K562 (cell line): Measurements from ENCODE around the gene HS3ST3A1. TPM values are rescaled to one million over a fixed set of nuclear protein-coding genes. Genes with fewer than 3 reads are reported as not detected.

Experiments
- ATAC-seq: fragments of 200-7000 bp; cut with Tn5 transposase; 3 replicates; pipeline ENCODE4 v1.9.1; 2020; ENCODE audit warnings: moderate library complexity
- BruUV-seq: library from RNA; stranded (reverse); fragments of 400-500 nt; replicated peaks from 2 replicates; lab custom pipeline; 2021; lab: Mats Ljungman, UMichigan
- CTCF ChIA-PET: fragments of 300-600 bp; formaldehyde crosslinking; extraction: SDS; loops from one replicate; lab custom pipeline; 2021; ENCODE audit warnings: low intra/inter-chr PET ratio; lab: Yijun Ruan, JAX
- POLR2A ChIA-PET: fragments of 300-600, 350-650 bp; sonication (Branson Sonifier 250); formaldehyde crosslinking; extraction: SDS; loops from one replicate; lab custom pipeline; 2021; ENCODE audit warnings: antibody characterized with exemption, inconsistent platforms; lab: Yijun Ruan, JAX
- DNase-seq, 4 experiments: peaks; one replicate each; pipeline versions ENCODE4 v3.0.0 to v3.0.0-alpha.2; 2011 to 2018; ENCODE audit warnings: low spot score in 3 of 4, mixed read lengths in 3 of 4; ENCODE audit errors: extremely low read depth in 1 of 4
- FAIRE-seq: peaks from 2 replicates; lab custom pipeline; 2011; peaks lifted over from hg19 to GRCh38; lab: Jason Lieb, UNC
- H2AFZ ChIP-seq: 2 replicates; pipeline ENCODE4 v1.6.0; 2011; ENCODE audit warnings: low read depth, low read length, control low read depth, inconsistent platforms
- H3K27ac ChIP-seq: fragments of 200-600 bp; 3 replicates; pipeline ENCODE4 v1.8.0; 2011; ENCODE audit warnings: low read depth, mild to moderate bottlenecking, control low read depth, inconsistent platforms, low read length, moderate library complexity, mixed read lengths; ENCODE audit errors: extremely low read depth
- H3K27me3 ChIP-seq, 2 experiments: fragments of 300-600 bp in 1 of 2; 2 replicates in 1 of 2; 3 replicates in 1 of 2; pipeline versions ENCODE4 v1.6.0 to v1.8.0; 2011; ENCODE audit warnings: inconsistent platforms in 2 of 2, low read length in 2 of 2, mild to moderate bottlenecking in 1 of 2, mixed read lengths in 1 of 2, moderate library complexity in 1 of 2; ENCODE audit not compliant: control insufficient read depth in 2 of 2, insufficient read depth in 2 of 2
- H3K36me3 ChIP-seq: fragments of 300-600 bp; 3 replicates; pipeline ENCODE4 v1.8.0; 2011; ENCODE audit warnings: mild to moderate bottlenecking, low read length, inconsistent platforms; ENCODE audit not compliant: control insufficient read depth, insufficient read depth
- H3K4me1 ChIP-seq, 2 experiments: fragments of 200-600 bp in 1 of 2; replicated peaks in 1 of 2; 2 replicates in 1 of 2; 3 replicates in 1 of 2; pipeline versions ENCODE4 v1.5.1 to v1.8.0; 2011; ENCODE audit warnings: inconsistent platforms in 2 of 2, low read length in 2 of 2, mild to moderate bottlenecking in 1 of 2, mixed read lengths in 1 of 2, moderate library complexity in 1 of 2; ENCODE audit not compliant: control insufficient read depth in 2 of 2, insufficient read depth in 2 of 2
- H3K4me2 ChIP-seq: 2 replicates; pipeline ENCODE4 v1.6.1; 2011; ENCODE audit warnings: low read length, control low read depth, inconsistent platforms, mixed read lengths; ENCODE audit not compliant: insufficient read depth
- H3K4me3 ChIP-seq: fragments of 200-600 bp; sonication (generic), shearing (Covaris generic); 2 replicates; pipeline ENCODE4 v1.5.1; 2016; ENCODE audit warnings: control low read depth, inconsistent platforms
- H3K79me2 ChIP-seq: fragments of 200-600 bp; 3 replicates; pipeline ENCODE4 v1.8.0; 2011; ENCODE audit warnings: low read length, inconsistent platforms; ENCODE audit not compliant: control insufficient read depth, insufficient read depth
- H3K9ac ChIP-seq, 2 experiments: 2 replicates each; pipeline versions ENCODE4 v1.6.0 to v1.6.1; 2011; ENCODE audit warnings: low read depth in 2 of 2, low read length in 2 of 2, control low read depth in 1 of 2, inconsistent platforms in 1 of 2, mild to moderate bottlenecking in 1 of 2, mixed read lengths in 1 of 2; ENCODE audit not compliant: insufficient read depth in 1 of 2
- H3K9me1 ChIP-seq: one replicate; pipeline ENCODE4 v1.6.0; 2011; ENCODE audit warnings: inconsistent platforms, mild to moderate bottlenecking, low read length, moderate library complexity; ENCODE audit not compliant: control insufficient read depth, insufficient read depth
- H3K9me3 ChIP-seq: replicated peaks from 2 replicates; pipeline ENCODE4 v1.5.1; 2011; ENCODE audit warnings: low read depth, low read length, inconsistent platforms; ENCODE audit not compliant: control insufficient read depth, insufficient read depth
- H4K20me1 ChIP-seq: replicated peaks from 2 replicates; pipeline ENCODE4 v1.6.1; 2011; ENCODE audit warnings: low read length, inconsistent platforms, mixed read lengths; ENCODE audit not compliant: control insufficient read depth, insufficient read depth
- CREB1 ChIP-seq, 2 experiments: sonication (generic) in 1 of 2; formaldehyde crosslinking in 1 of 2; IDR thresholded peaks; 2 replicates each; pipeline versions ENCODE4 v1.6.1 to v1.8.0; 2012 to 2022; ENCODE audit warnings: inconsistent platforms in 1 of 2, mild to moderate bottlenecking in 1 of 2, missing genetic modification reagents in 1 of 2, moderate library complexity in 1 of 2
- ETV6 ChIP-seq, 3 experiments: fragments of 150-350 bp in 1 of 3; sonication (generic) in 1 of 3; formaldehyde crosslinking in 1 of 3; IDR thresholded peaks; 2 replicates each; pipeline versions ENCODE4 v1.6.1 to v1.8.0; 2014 to 2022; ENCODE audit warnings: borderline replicate concordance in 2 of 3, low read depth in 2 of 3, antibody characterized with exemption in 1 of 3, low read length in 1 of 3, mild to moderate bottlenecking in 1 of 3, missing genetic modification reagents in 1 of 3
- FUS ChIP-seq: fragments of 200-400 bp; formaldehyde crosslinking; optimal IDR thresholded peaks from 2 replicates; pipeline ENCODE3; 2017; ENCODE audit warnings: low read depth, low read length
- HMGN3 ChIP-seq: IDR thresholded peaks from 2 replicates; pipeline ENCODE4 v1.6.1; 2011; ENCODE audit warnings: borderline replicate concordance, low read depth, mild to moderate bottlenecking, mixed read lengths, low read length; ENCODE audit not compliant: insufficient read length; ENCODE audit errors: extremely low read depth
- MTA1 ChIP-seq: fragments of 450-650 bp; IDR thresholded peaks from 2 replicates; pipeline ENCODE4 v1.6.1; 2017; ENCODE audit warnings: borderline replicate concordance
- NUFIP1 ChIP-seq: fragments of 450-650 bp; IDR thresholded peaks from 2 replicates; pipeline ENCODE4 v1.6.1; 2018; ENCODE audit not compliant: partially characterized antibody
- TOE1 ChIP-seq, 2 experiments: fragments of 450-650 bp in 1 of 2; sonication (generic) in 1 of 2; formaldehyde crosslinking in 1 of 2; IDR thresholded peaks; 2 replicates each; pipeline versions ENCODE4 v1.7.1 to v1.8.0; 2016 to 2022; ENCODE audit warnings: borderline replicate concordance in 2 of 2, mild to moderate bottlenecking in 2 of 2, antibody characterized with exemption in 1 of 2, inconsistent platforms in 1 of 2, low read depth in 1 of 2, missing genetic modification reagents in 1 of 2, moderate library complexity in 1 of 2
- TSC22D4 ChIP-seq: fragments of 450-650 bp; IDR thresholded peaks from 2 replicates; pipeline ENCODE4 v1.6.1; 2016; ENCODE audit warnings: missing genetic modification characterization, missing biosample characterization, control low read depth
- XRCC5 ChIP-seq: fragments of 200-400 bp; formaldehyde crosslinking; IDR thresholded peaks from 2 replicates; pipeline ENCODE4 v1.6.1; 2017; ENCODE audit warnings: low read depth, mild to moderate bottlenecking, low read length
- WGBS: fragments of 100-300 bp; shearing (Covaris generic); methylation state at CpG from one replicate; pipeline ENCODE4 v1.1.6; 2016; ENCODE audit warnings: low coverage, mixed read lengths; ENCODE audit not compliant: insufficient coverage; ENCODE audit errors: missing lambda C conversion rate; 5-methylcytosine and 5-hydroxymethylcytosine counted together
- in situ Hi-C: fragments of 300-500 bp; cut with MboI; formaldehyde crosslinking; loops from 4 replicates; pipeline ENCODE4 v1.15.0; 2018; ENCODE audit warnings: inconsistent platforms, mixed read lengths
- intact Hi-C: fragments of 100-400 bp; cut with micrococcal nuclease; formaldehyde crosslinking; loops from 2 replicates; pipeline ENCODE4 v1.14.2; 2022
- polyA plus RNA-seq, 8 experiments: library from polyadenylated mRNA; depleted of rRNA in 4 of 8; stranded (reverse) in 5 of 8; unstranded in 3 of 8; fragments of >200 nt; fragmentation: Nextera tagmentation in 2 of 8; fragmentation: Illumina TruSeq in 1 of 8; extraction: Ambion mirVana in 2 of 8; extraction: Trizol in 1 of 8; gene quantifications; 2 replicates each; pipeline versions ENCODE4 v1.2.1 to v1.2.3, GENCODE V29; 2011 to 2014; ENCODE audit warnings: inconsistent platforms in 1 of 8, missing spikeins in 1 of 8
- total RNA-seq, 7 experiments: library from RNA; depleted of rRNA in 6 of 7; stranded (reverse); fragments of >200 nt in 6 of 7; fragmentation: Illumina TruSeq in 2 of 7; extraction: Trizol in 2 of 7; gene quantifications; 2 replicates each; pipeline versions ENCODE4 v1.2.1 to v1.2.3, GENCODE V29; 2011 to 2021; ENCODE audit warnings: low replicate concordance in 1 of 7
- TF ChIP-seq, protein P1 (sequence below): sonication (generic); formaldehyde crosslinking; IDR thresholded peaks from 2 replicates; pipeline ENCODE4 v1.8.0; 2022; ENCODE audit warnings: missing genetic modification reagents, mild to moderate bottlenecking, borderline replicate concordance
- TF ChIP-seq, protein P2 (sequence below): fragments of 150-350 bp; conservative IDR thresholded peaks from 2 replicates; pipeline ENCODE4 v1.6.1; 2014; ENCODE audit warnings: low read length
- TF ChIP-seq, protein P3 (sequence below): fragments of 450-650 bp; formaldehyde crosslinking; IDR thresholded peaks from 2 replicates; pipeline ENCODE4 v1.4.0; 2022; ENCODE audit warnings: mild to moderate bottlenecking, moderate library complexity
- TF ChIP-seq, protein P4 (sequence below): fragments of 450-650 bp; IDR thresholded peaks from 2 replicates; pipeline ENCODE4 v1.6.1; 2017; ENCODE audit warnings: antibody characterized with exemption

HS3ST3A1 gene
- total and polyA plus RNA-seq, 9 of the 15 experiments (the other 6 are each of a cell fraction or from before 2014, with no cell fraction given), result 0.25 to 14.8 (median 2.3) TPM

DNA sequence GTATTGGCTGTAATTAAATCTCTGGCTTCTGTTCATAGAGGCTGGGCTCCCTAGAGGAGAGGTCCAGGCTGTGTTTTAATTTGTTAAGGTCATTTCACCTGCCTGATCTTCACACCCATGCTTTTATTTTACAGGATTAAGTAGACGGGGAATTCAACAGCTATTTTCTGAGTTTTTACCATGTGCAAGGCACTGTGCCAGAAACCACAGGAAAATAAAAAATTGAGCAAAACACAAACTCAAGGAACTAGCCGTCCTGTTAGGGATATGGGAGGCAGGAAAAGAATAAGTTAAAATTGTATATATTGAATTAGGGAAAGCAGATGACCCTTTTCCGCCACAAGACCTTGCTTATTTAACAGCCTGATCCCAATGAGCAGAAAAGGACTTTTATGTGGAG is 29.1 kb downstream of the HS3ST3A1 start:
- in situ Hi-C loops, result no loop called here
- Histone ChIP-seq H3K9me1 (no peaks in the 10 kb centered on the region), H4K20me1 (no peaks in the 10 kb centered on the region), H3K4me1 (no peaks in the 10 kb centered on the region; a peak in 2 of 5 replicates), H3K9me3 (no peaks in the 10 kb centered on the region), H3K9ac (no peak overlapping the region), H3K36me3 (no peaks in the 10 kb centered on the region), H2AFZ (no peak overlapping the region), H3K79me2 (peaks cover 18% of the 10 kb centered on the region; the same call in 2 of the 3 replicates), H3K4me3 (no peak overlapping the region)
- no peak for FAIRE-seq
- BruUV-seq, result no TSS peak
- POLR2A ChIA-PET, result interaction anchor here (0.6 kb wide), 2 partner anchors 62 to 577 kb away, joined by 3 read pairs; no protein-coding TSS in a partner anchor
- intact Hi-C loops, result no loop called here
- TF ChIP-seq FUS, result no peak
- TF ChIP-seq, protein P1, sequence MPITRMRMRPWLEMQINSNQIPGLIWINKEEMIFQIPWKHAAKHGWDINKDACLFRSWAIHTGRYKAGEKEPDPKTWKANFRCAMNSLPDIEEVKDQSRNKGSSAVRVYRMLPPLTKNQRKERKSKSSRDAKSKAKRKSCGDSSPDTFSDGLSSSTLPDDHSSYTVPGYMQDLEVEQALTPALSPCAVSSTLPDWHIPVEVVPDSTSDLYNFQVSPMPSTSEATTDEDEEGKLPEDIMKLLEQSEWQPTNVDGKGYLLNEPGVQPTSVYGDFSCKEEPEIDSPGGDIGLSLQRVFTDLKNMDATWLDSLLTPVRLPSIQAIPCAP (CRISPR knock-in tag), result no peak
- TF ChIP-seq TSC22D4, result no peak
- TF ChIP-seq, protein P2, sequence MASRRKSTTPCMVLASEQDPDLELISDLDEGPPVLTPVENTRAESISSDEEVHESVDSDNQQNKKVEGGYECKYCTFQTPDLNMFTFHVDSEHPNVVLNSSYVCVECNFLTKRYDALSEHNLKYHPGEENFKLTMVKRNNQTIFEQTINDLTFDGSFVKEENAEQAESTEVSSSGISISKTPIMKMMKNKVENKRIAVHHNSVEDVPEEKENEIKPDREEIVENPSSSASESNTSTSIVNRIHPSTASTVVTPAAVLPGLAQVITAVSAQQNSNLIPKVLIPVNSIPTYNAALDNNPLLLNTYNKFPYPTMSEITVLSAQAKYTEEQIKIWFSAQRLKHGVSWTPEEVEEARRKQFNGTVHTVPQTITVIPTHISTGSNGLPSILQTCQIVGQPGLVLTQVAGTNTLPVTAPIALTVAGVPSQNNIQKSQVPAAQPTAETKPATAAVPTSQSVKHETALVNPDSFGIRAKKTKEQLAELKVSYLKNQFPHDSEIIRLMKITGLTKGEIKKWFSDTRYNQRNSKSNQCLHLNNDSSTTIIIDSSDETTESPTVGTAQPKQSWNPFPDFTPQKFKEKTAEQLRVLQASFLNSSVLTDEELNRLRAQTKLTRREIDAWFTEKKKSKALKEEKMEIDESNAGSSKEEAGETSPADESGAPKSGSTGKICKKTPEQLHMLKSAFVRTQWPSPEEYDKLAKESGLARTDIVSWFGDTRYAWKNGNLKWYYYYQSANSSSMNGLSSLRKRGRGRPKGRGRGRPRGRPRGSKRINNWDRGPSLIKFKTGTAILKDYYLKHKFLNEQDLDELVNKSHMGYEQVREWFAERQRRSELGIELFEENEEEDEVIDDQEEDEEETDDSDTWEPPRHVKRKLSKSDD, result no peak
- no peak for TF ChIP-seq MTA1
- TF ChIP-seq TOE1 (IDR thresholded peaks at IDR 0.05; ENCODE audit: borderline replicate concordance), result no peak
- TF ChIP-seq TOE1 (CRISPR knock-in tag; IDR thresholded peaks at IDR 0.05; ENCODE audit: borderline replicate concordance, low read depth), result no peak
- TF ChIP-seq, protein P3, sequence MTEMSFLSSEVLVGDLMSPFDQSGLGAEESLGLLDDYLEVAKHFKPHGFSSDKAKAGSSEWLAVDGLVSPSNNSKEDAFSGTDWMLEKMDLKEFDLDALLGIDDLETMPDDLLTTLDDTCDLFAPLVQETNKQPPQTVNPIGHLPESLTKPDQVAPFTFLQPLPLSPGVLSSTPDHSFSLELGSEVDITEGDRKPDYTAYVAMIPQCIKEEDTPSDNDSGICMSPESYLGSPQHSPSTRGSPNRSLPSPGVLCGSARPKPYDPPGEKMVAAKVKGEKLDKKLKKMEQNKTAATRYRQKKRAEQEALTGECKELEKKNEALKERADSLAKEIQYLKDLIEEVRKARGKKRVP (CRISPR knock-in tag), result no peak
- no peak for TF ChIP-seq ETV6 (IDR thresholded peaks at IDR 0.05; ENCODE audit: borderline replicate concordance in 1 of 2, low read depth in 2 of 2, low read length in 1 of 2)
- no peak for TF ChIP-seq ETV6 (CRISPR knock-in tag; IDR thresholded peaks at IDR 0.05; ENCODE audit: borderline replicate concordance)
- no peak for TF ChIP-seq NUFIP1
- no peak for TF ChIP-seq XRCC5
- no peak for TF ChIP-seq CREB1 (IDR thresholded peaks at IDR 0.05)
- no peak for TF ChIP-seq CREB1 (CRISPR knock-in tag; IDR thresholded peaks at IDR 0.05)
- TF ChIP-seq, protein P4, sequence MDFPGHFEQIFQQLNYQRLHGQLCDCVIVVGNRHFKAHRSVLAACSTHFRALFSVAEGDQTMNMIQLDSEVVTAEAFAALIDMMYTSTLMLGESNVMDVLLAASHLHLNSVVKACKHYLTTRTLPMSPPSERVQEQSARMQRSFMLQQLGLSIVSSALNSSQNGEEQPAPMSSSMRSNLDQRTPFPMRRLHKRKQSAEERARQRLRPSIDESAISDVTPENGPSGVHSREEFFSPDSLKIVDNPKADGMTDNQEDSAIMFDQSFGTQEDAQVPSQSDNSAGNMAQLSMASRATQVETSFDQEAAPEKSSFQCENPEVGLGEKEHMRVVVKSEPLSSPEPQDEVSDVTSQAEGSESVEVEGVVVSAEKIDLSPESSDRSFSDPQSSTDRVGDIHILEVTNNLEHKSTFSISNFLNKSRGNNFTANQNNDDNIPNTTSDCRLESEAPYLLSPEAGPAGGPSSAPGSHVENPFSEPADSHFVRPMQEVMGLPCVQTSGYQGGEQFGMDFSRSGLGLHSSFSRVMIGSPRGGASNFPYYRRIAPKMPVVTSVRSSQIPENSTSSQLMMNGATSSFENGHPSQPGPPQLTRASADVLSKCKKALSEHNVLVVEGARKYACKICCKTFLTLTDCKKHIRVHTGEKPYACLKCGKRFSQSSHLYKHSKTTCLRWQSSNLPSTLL, result no peak
- TF ChIP-seq HMGN3, result no peak
- TF ChIP-seq, all 486 proteins: peak for 0
- no peak overlapping the region for H3K27ac ChIP-seq
- no peak overlapping the region for H3K4me2 ChIP-seq
- ATAC-seq, result no peak
- CTCF ChIA-PET, result no interaction called here
- no peaks in the 10 kb centered on the region for H3K27me3 ChIP-seq
- 80% methylated on average over 3 of the region's 3 CpGs for WGBS
- no peak for DNase-seq
